Ascending aorta (tissue), 2 donors: Measurements from ENCODE around the gene HIGD1A. TPM values are rescaled to one million over a fixed set of nuclear protein-coding genes. Genes with fewer than 3 reads are reported as not detected.

Source experiments
- DNase-seq, 2 donors: peaks; one replicate each; pipeline ENCODE4 v3.0.0-alpha.2; 2019; ENCODE audit warnings: low spot score in 2 of 2
- H3K27ac ChIP-seq, 2 donors: fragments of 200-600 bp; sonication (generic); one replicate each; pipeline ENCODE4 v1.5.1; 2016 to 2017; ENCODE audit warnings: mild to moderate bottlenecking in 1 of 2
- H3K27me3 ChIP-seq: fragments of 200-600 bp; sonication (generic); one replicate; pipeline ENCODE4 v1.5.1; 2017
- H3K36me3 ChIP-seq, 2 donors: fragments of 200-600 bp; sonication (generic); one replicate each; pipeline ENCODE4 v1.5.1; 2016
- H3K4me1 ChIP-seq, 2 donors: fragments of 200-600 bp; sonication (generic); one replicate each; pipeline ENCODE4 v1.5.1; 2016 to 2017; ENCODE audit warnings: mild to moderate bottlenecking in 1 of 2
- H3K4me3 ChIP-seq, 2 donors: fragments of 200-600 bp; sonication (generic); one replicate each; pipeline ENCODE4 v1.5.1; 2016 to 2017; ENCODE audit warnings: mild to moderate bottlenecking in 1 of 2
- H3K9me3 ChIP-seq, 2 donors: fragments of 200-600 bp; sonication (generic); one replicate each; pipeline ENCODE4 v1.5.1; 2016
- CTCF ChIP-seq, 3 experiments: fragments of 200-600 bp in 2 of 3; fragments of 450-650 bp in 1 of 3; sonication (generic) in 2 of 3; IDR thresholded peaks; one replicate each; pipeline ENCODE4 v1.5.1; 2016 to 2019; ENCODE audit warnings: antibody characterized with exemption in 3 of 3, mild to moderate bottlenecking in 1 of 3, moderate library complexity in 1 of 3
- intact Hi-C: fragments of 100-400 bp; cut with DNase I; formaldehyde crosslinking; loops from one replicate; pipeline ENCODE4 v1.15.1; 2023
- total RNA-seq: library from RNA; depleted of rRNA; stranded (reverse); fragments of >200 nt; gene quantifications from one replicate; pipeline ENCODE4 v1.1.0, GENCODE V29; 2016

Gene HIGD1A
- total RNA-seq, 1 donor from 2014 or later = 109 TPM

DNA sequence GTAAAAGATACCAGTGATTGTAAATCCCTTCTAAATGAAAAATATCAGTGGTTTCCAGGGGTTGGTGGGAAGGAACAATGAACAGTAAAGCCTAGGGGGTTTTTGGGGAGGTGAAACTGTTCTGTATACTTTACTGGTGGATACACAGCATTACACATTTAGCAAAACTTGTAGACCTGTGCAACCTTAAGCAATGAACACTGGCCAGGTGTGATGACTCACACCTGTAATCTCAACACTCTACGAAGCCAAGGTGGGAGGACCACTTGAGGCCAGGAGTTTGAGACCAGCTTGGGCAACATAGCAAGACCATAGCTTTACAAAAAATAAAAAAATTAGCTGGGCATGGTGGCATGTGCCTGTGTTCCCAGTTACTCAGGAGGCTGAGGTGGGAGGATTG is 33.0 kb downstream of the HIGD1A start:
- H3K4me1 ChIP-seq = peaks cover 0 to 5% of the 10 kb centered on the region in 2 donors
- H3K4me3 ChIP-seq = no peak overlapping the region
- intact Hi-C loops = no loop called here
- no peaks in the 10 kb centered on the region for H3K9me3 ChIP-seq
- DNase-seq = no peak
- no peak for TF ChIP-seq CTCF (IDR thresholded peaks at IDR 0.05)
- H3K27ac ChIP-seq = no peak overlapping the region
- H3K27me3 ChIP-seq = no peaks in the 10 kb centered on the region
- H3K36me3 ChIP-seq = no peaks in the 10 kb centered on the region

GRCh38 chr3:42769477-42770131 is 34.7 kb downstream of the HIGD1A start:
- intact Hi-C loops = no loop called here
- DNase-seq = no peak
- Histone ChIP-seq H3K9me3 (no peaks in the 10 kb centered on the region), H3K4me1 (peaks cover 0 to 5% of the 10 kb centered on the region in 2 donors), H3K4me3 (no peak overlapping the region), H3K27ac (no peak overlapping the region), H3K36me3 (no peaks in the 10 kb centered on the region), H3K27me3 (no peaks in the 10 kb centered on the region)
- no peak for TF ChIP-seq CTCF (IDR thresholded peaks at IDR 0.05)

DNA sequence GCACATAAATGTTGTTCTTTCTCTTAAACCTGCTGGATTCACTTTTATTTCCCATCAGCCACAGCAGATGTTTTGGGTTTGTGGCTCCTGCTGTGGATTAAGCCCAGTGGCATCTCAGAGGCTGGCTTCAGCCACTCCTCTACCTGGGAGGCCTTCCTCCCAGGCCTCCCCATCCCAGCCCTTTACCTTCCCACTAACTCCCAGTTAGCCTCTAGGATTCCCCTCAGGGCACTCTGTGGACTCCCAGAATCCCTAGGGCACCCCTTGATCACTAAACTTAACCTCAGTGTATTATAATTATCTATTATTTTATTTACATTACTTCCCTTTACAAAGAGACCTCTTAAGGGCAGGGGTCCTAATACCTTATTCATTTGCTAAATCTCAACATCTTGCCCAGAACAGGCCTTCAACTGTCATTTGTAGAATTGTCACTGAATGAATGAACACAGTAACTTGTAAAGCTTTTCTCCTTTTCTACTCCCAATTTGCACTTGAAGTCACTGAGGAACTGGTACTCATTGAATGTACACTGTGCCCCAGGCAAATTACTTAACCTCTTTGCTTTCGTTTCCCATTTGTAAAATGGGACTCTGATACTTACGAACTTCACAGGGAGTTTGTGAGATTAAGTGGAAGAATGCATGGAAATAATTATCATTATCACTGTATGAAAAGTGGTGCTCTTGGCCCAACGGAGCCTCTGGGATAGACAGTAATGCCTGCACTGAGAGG is 39.6 kb downstream of the HIGD1A start:
- no peaks in the 10 kb centered on the region for H3K27me3 ChIP-seq
- intact Hi-C loops = no loop called here

DNA sequence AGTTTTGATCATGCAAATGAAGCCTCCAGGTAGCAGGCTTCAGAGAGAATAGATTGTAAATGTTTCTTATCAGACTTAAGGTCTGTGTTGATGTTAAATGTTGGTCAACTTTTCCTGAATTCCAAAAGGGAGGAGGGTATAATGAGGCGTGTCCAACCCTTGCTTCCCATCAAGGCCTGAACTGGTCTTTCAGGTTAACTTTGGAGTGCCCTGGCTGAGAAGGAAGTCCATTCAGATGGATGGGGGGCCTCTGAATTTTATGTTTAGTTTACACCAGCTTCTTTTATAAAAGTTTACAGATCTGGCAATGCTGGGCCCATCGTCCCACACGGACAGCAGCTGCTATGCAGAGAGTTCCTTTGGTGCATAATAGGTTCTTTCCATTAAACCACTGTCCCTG is 40.2 kb downstream of the HIGD1A start:
- TF ChIP-seq CTCF (IDR thresholded peaks at IDR 0.05) = no peak

More for the DNA sequence above, 39.6 kb downstream of the HIGD1A start:
- Histone ChIP-seq H3K9me3 (no peaks in the 10 kb centered on the region), H3K27ac (no peak overlapping the region), H3K36me3 (no peaks in the 10 kb centered on the region), H3K4me3 (no peak overlapping the region), H3K4me1 (no peaks in the 10 kb centered on the region)
- no peak for DNase-seq
- TF ChIP-seq CTCF (IDR thresholded peaks at IDR 0.05) = no peak

GRCh38 chr3:42763021-42763420 is 41.3 kb downstream of the HIGD1A start:
- Histone ChIP-seq H3K4me3 (no peak overlapping the region), H3K36me3 (no peaks in the 10 kb centered on the region), H3K9me3 (no peaks in the 10 kb centered on the region), H3K27me3 (no peaks in the 10 kb centered on the region), H3K4me1 (no peaks in the 10 kb centered on the region), H3K27ac (no peak overlapping the region)
- intact Hi-C loops = no loop called here
- no peak for DNase-seq
- no peak for TF ChIP-seq CTCF (IDR thresholded peaks at IDR 0.05)

More for the DNA sequence above, 40.2 kb downstream of the HIGD1A start:
- Histone ChIP-seq H3K27ac (no peak overlapping the region), H3K4me1 (no peaks in the 10 kb centered on the region), H3K4me3 (no peak overlapping the region), H3K27me3 (no peaks in the 10 kb centered on the region), H3K36me3 (no peaks in the 10 kb centered on the region), H3K9me3 (no peaks in the 10 kb centered on the region)
- intact Hi-C loops = no loop called here
- DNase-seq = no peak
